Stimulated activated CD4-positive, alpha-beta T cell treated with anti-CD3 and anti-CD28 coated beads, Interleukin-4, amount 100 ng/mL, for 1 hour (primary cell): ENCODE measurements around the gene AP4S1.

Source experiments
- DNase-seq: peaks from one replicate; pipeline ENCODE4 v3.0.0-alpha.2; 2020

Gene AP4S1

GRCh38 chr14:31139301-31139847, 113.9 kb downstream of the AP4S1 start:
- DNase-seq: no peak

GRCh38 chr14:31142455-31143087, 117.1 kb downstream of the AP4S1 start:
- DNase-seq: no peak
